ENCODE data around the gene MRPS5. TPM values are rescaled to one million over a fixed set of nuclear protein-coding genes. Genes with fewer than 3 reads are reported as not detected.
"Not testable (repeated sequence)": the region's sequence is repeated elsewhere in the genome, so short reads cannot be mapped to it uniquely, and the experiment has no call there.

Gene MRPS5
- total RNA-seq, 4 donors from 2014 or later, result 31.1 to 46.6 (median 39.8) TPM

- 93% methylated on average over 2 of the region's 2 CpGs for WGBS
- H3K36me3 ChIP-seq, result peaks cover 52 to 85% (median 71%) of the 10 kb centered on the region in 4 donors
- no peak overlapping the region for H3K4me3 ChIP-seq
- intact Hi-C loops (cut with DNase I), result no loop called here
- no peaks in the 10 kb centered on the region for H3K27me3 ChIP-seq
- no peak for DNase-seq (ENCODE audit: extremely low spot score)
- H3K9me3 ChIP-seq, result no peaks in the 10 kb centered on the region
- no peak overlapping the region for H3K27ac ChIP-seq (replicated peaks in 1 of 4)
- no peak for TF ChIP-seq EP300 (IDR thresholded peaks at IDR 0.05)
- TF ChIP-seq POLR2AphosphoS5 (IDR thresholded peaks at IDR 0.05), result no peak
- TF ChIP-seq POLR2A (IDR thresholded peaks at IDR 0.05; ENCODE audit: low read depth), result no peak
- no peak for TF ChIP-seq CTCF (IDR thresholded peaks at IDR 0.05)
- no peaks in the 10 kb centered on the region for H3K4me1 ChIP-seq
Observed at GRCh38 chr2:95099910-95100309, 21.7 kb downstream of the MRPS5 start.

- H3K4me1 ChIP-seq; H3K9me3 ChIP-seq; H3K27me3 ChIP-seq; H3K4me3 ChIP-seq; H3K27ac ChIP-seq (replicated peaks in 1 of 4); DNase-seq (ENCODE audit: extremely low spot score); intact Hi-C loops (cut with DNase I): not testable (repeated sequence)
- 100% methylated on average over 5 of the region's 5 CpGs for WGBS
- H3K36me3 ChIP-seq, result peaks cover 38 to 85% (median 62%) of the 10 kb centered on the region in 4 donors
Observed at GRCh38 chr2:95098273-95098672, 23.3 kb downstream of the MRPS5 start.

GRCh38 chr2:95091885-95092555, 29.6 kb downstream of the MRPS5 start:
- no peak overlapping the region for H3K27ac ChIP-seq (replicated peaks in 1 of 4)
- H3K9me3 ChIP-seq, result no peaks in the 10 kb centered on the region
- intact Hi-C loops (cut with DNase I), result no loop called here
- no peaks in the 10 kb centered on the region for H3K4me1 ChIP-seq
- H3K27me3 ChIP-seq, result no peaks in the 10 kb centered on the region
- H3K4me3 ChIP-seq, result no peak overlapping the region
- WGBS, result 92% methylated on average over 6 of the region's 6 CpGs
- TF ChIP-seq POLR2A (IDR thresholded peaks at IDR 0.05; ENCODE audit: low read depth) (no peak), POLR2AphosphoS5 (IDR thresholded peaks at IDR 0.05) (no peak), CTCF (IDR thresholded peaks at IDR 0.05) (no peak)
- peaks cover 46 to 87% (median 67%) of the 10 kb centered on the region in 4 donors for H3K36me3 ChIP-seq
- DNase-seq (ENCODE audit: extremely low spot score), result no peak

GRCh38 chr2:95087379-95087778, 34.2 kb downstream of the MRPS5 start:
- intact Hi-C loops (cut with DNase I), result no loop called here
- Histone ChIP-seq H3K4me3 (no peak overlapping the region), H3K36me3 (peaks cover 53 to 75% (median 72%) of the 10 kb centered on the region in 4 donors), H3K9me3 (no peaks in the 10 kb centered on the region), H3K27me3 (no peaks in the 10 kb centered on the region), H3K4me1 (no peaks in the 10 kb centered on the region), H3K27ac (replicated peaks in 1 of 4) (no peak overlapping the region)
- no peak for DNase-seq (ENCODE audit: extremely low spot score)
- WGBS, result 88% methylated on average over 5 of the region's 5 CpGs
- no peak for TF ChIP-seq CTCF (IDR thresholded peaks at IDR 0.05)
- TF ChIP-seq POLR2AphosphoS5 (IDR thresholded peaks at IDR 0.05), result no peak
- TF ChIP-seq POLR2A (IDR thresholded peaks at IDR 0.05; ENCODE audit: low read depth), result no peak
- TF ChIP-seq EP300 (IDR thresholded peaks at IDR 0.05), result no peak

- Histone ChIP-seq H3K4me3 (no peak overlapping the region), H3K4me1 (no peaks in the 10 kb centered on the region), H3K9me3 (no peaks in the 10 kb centered on the region), H3K27ac (replicated peaks in 1 of 4) (no peak overlapping the region), H3K36me3 (peaks cover 45 to 61% (median 58%) of the 10 kb centered on the region in 4 donors), H3K27me3 (no peaks in the 10 kb centered on the region)
- WGBS, result 100% methylated on average over 1 of the region's 1 CpG
- no peak for TF ChIP-seq CTCF (IDR thresholded peaks at IDR 0.05)
- no peak for TF ChIP-seq POLR2AphosphoS5 (IDR thresholded peaks at IDR 0.05)
- TF ChIP-seq EP300 (IDR thresholded peaks at IDR 0.05), result no peak
- no peak for TF ChIP-seq POLR2A (IDR thresholded peaks at IDR 0.05; ENCODE audit: low read depth)
- intact Hi-C loops (cut with DNase I), result no loop called here
- DNase-seq (ENCODE audit: extremely low spot score), result no peak
Observed at GRCh38 chr2:95086017-95086416, 35.6 kb downstream of the MRPS5 start.
